Measurements from ENCODE around the gene KAT8. TPM values are rescaled to one million over a fixed set of nuclear protein-coding genes. Genes with fewer than 3 reads are reported as not detected.
A peak's percentile ranks its signal among the peaks of the same experiment; 100 is the strongest.

The KAT8 gene
- total and polyA plus RNA-seq, 9 of the 15 experiments (the other 6 are each of a cell fraction or from before 2014, with no cell fraction given), result 10.0 to 98.5 (median 76.4) TPM

DNA sequence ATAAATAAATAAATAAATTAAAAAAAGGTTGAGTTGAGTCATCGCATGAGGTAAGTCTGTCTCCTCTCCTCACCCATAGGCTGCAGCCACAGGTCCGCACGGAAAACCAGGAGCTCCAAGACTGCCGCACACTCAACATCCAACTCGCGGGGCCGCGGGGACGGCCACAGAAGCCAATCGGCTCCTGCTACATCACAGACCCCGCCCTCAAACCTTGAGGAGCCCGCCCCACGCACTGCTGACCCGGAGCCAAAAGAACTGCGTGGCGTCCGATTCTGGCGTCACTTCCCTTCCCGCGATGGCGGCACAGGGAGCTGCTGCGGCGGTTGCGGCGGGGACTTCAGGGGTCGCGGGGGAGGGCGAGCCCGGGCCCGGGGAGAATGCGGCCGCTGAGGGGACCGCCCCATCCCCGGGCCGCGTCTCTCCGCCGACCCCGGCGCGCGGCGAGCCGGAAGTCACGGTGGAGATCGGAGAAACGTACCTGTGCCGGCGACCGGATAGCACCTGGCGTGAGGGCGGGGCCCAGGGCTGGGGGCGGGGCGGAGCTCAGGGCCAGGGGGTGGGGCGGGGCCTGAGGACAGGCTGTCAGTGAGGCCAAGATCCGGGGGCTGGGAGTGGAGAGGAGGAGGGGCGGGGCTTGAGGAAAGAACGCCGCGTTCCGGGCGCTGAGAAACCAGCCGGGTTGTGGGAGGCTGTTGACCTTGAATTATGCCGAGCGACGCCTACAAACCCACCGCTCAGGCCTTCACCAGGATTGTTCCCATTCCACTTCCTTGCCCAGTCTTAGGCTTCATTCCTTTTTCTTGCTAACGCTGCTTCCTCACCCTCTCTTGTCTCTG lies at the start of gene KAT8 (continued):
- TF ChIP-seq, protein P1, sequence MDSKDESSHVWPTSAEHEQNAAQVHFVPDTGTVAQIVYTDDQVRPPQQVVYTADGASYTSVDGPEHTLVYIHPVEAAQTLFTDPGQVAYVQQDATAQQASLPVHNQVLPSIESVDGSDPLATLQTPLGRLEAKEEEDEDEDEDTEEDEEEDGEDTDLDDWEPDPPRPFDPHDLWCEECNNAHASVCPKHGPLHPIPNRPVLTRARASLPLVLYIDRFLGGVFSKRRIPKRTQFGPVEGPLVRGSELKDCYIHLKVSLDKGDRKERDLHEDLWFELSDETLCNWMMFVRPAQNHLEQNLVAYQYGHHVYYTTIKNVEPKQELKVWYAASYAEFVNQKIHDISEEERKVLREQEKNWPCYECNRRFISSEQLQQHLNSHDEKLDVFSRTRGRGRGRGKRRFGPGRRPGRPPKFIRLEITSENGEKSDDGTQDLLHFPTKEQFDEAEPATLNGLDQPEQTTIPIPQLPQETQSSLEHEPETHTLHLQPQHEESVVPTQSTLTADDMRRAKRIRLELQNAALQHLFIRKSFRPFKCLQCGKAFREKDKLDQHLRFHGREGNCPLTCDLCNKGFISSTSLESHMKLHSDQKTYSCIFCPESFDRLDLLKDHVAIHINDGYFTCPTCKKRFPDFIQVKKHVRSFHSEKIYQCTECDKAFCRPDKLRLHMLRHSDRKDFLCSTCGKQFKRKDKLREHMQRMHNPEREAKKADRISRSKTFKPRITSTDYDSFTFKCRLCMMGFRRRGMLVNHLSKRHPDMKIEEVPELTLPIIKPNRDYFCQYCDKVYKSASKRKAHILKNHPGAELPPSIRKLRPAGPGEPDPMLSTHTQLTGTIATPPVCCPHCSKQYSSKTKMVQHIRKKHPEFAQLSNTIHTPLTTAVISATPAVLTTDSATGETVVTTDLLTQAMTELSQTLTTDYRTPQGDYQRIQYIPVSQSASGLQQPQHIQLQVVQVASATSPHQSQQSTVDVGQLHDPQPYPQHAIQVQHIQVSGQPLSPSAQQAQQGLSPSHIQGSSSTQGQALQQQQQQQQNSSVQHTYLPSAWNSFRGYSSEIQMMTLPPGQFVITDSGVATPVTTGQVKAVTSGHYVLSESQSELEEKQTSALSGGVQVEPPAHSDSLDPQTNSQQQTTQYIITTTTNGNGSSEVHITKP (IDR thresholded peaks at IDR 0.05; ENCODE audit: partially characterized antibody), result no peak
- TF ChIP-seq ZNF146 (CRISPR knock-in tag; IDR thresholded peaks at IDR 0.05; ENCODE audit: unreplicated experiment), result no peak
- no peak for TF ChIP-seq IRF2 (CRISPR knock-in tag; IDR thresholded peaks at IDR 0.05)
- no peak for TF ChIP-seq ZHX1 (conservative IDR thresholded peaks at IDR 0.05; ENCODE audit: low read length)
- no peak for TF ChIP-seq ZNF75A (CRISPR knock-in tag; IDR thresholded peaks at IDR 0.05)
- TF ChIP-seq JUNB (CRISPR knock-in tag; conservative IDR thresholded peaks at IDR 0.05), result no peak
- TF ChIP-seq NCOA6 (IDR thresholded peaks at IDR 0.05), result no peak
- TF ChIP-seq, protein P2, sequence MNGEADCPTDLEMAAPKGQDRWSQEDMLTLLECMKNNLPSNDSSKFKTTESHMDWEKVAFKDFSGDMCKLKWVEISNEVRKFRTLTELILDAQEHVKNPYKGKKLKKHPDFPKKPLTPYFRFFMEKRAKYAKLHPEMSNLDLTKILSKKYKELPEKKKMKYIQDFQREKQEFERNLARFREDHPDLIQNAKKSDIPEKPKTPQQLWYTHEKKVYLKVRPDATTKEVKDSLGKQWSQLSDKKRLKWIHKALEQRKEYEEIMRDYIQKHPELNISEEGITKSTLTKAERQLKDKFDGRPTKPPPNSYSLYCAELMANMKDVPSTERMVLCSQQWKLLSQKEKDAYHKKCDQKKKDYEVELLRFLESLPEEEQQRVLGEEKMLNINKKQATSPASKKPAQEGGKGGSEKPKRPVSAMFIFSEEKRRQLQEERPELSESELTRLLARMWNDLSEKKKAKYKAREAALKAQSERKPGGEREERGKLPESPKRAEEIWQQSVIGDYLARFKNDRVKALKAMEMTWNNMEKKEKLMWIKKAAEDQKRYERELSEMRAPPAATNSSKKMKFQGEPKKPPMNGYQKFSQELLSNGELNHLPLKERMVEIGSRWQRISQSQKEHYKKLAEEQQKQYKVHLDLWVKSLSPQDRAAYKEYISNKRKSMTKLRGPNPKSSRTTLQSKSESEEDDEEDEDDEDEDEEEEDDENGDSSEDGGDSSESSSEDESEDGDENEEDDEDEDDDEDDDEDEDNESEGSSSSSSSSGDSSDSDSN (IDR thresholded peaks at IDR 0.05; ENCODE audit: borderline replicate concordance in 1 of 2, low read depth in 2 of 2, low read length in 2 of 2), result no peak
- no peak for TF ChIP-seq KDM1A (IDR thresholded peaks at IDR 0.05)
- peak; percentile 88 for TF ChIP-seq ELF4 (CRISPR knock-in tag; IDR thresholded peaks at IDR 0.05)
- peak; percentile 64 for TF ChIP-seq SPI1 (IDR thresholded peaks at IDR 0.05; ENCODE audit: borderline replicate concordance, low read depth, low read length)
- peak; percentile 73 for TF ChIP-seq SMAD1 (IDR thresholded peaks at IDR 0.05; ENCODE audit: low read depth, low read length, partially characterized antibody)
- TF ChIP-seq ZNF830 (CRISPR knock-in tag; IDR thresholded peaks at IDR 0.05), result no peak
- TF ChIP-seq ZNF431 (CRISPR knock-in tag; IDR thresholded peaks at IDR 0.05), result no peak
- TF ChIP-seq ZNF668 (CRISPR knock-in tag; IDR thresholded peaks at IDR 0.05), result no peak
- peak; percentile 95 for TF ChIP-seq GABPB1 (CRISPR knock-in tag; IDR thresholded peaks at IDR 0.05)
- TF ChIP-seq TFAM (CRISPR knock-in tag; conservative IDR thresholded peaks at IDR 0.05), result no peak
- TF ChIP-seq, protein P3, sequence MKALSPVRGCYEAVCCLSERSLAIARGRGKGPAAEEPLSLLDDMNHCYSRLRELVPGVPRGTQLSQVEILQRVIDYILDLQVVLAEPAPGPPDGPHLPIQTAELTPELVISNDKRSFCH (CRISPR knock-in tag; IDR thresholded peaks at IDR 0.05), result no peak
- TF ChIP-seq, protein P3 (tag; IDR thresholded peaks at IDR 0.05), result no peak
- TF ChIP-seq PHF20 (IDR thresholded peaks at IDR 0.05; ENCODE audit: partially characterized antibody), result peak; percentile 91
